ENCODE results near the gene PAPOLB.
A peak's percentile ranks its signal among the peaks of the same experiment; 100 is the strongest.
"Not testable (repeated sequence)": the region's sequence is repeated elsewhere in the genome, so short reads cannot be mapped to it uniquely, and the experiment has no call there.

The PAPOLB gene

GRCh38 chr7:4861673-4862072, at the start of gene PAPOLB:
Gene PAPOLB, minus strand, starts transcription at chr7:4862030. Its CDS starts 220 bp downstream, at chr7:4861810.
- peak; percentile 70 for DNase-seq

DNA sequence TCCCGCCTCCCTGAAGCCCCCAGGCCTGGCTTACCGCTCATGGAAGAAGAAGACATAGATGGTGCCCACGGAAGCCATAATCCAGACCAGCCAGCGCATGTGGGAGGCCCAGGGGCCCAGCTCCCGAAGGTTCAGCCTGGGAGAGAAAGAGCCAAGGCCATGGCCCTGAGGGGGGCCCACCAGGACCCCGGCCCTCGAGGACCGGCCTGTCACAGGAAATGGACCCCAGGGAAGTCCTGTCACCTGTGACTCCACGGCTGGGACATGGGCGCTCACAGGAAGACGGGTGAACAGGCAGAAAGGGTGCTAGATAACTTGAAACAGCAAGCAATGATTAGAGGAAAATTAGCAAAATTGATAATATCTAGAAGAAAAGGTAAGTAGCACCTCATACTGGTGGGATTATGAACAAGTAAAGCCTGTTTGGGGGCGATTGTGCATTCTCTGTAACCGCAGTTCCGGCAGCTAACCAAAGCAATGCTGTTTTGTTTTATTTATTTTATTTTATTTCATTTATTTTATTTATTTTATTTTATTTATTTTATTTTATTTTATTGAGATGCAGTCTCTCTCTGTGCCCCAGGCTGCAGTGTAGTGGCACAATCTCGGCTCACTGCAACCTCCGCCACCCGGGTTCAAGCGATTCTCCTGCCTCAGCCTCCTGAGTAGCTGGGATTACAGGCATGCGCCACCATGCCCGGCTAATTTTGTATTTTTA, 49.4 kb upstream of the PAPOLB start:
- no peak for DNase-seq

GRCh38 chr7:4906682-4907081, 44.9 kb upstream of the PAPOLB start:
- no peak for DNase-seq

DNA sequence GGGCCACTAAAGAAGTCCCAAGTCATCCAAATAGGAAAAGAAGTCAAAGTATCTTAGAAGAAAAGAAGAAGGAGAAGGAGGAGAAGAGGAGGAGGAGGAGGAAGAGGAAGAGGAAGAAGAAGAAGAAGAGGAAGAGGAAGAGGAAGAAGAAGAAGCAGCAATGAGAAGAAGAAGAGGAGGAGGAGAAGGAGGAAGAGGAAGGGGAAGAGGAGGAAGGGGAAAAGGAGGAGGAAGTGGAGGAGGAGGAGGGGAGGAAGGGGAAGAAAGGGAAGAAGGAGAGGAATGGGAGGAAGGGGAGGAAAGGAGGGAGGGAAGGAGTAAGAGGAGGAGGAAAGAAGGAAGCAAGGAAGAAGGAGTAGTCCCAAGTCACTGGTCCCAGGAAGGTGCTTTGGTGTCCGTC, 43.3 kb upstream of the PAPOLB start:
- no peak for DNase-seq

- DNase-seq = no peak
These were observed 42.5 kb upstream of the PAPOLB start for GRCh38 chr7:4904346-4904745.

DNA sequence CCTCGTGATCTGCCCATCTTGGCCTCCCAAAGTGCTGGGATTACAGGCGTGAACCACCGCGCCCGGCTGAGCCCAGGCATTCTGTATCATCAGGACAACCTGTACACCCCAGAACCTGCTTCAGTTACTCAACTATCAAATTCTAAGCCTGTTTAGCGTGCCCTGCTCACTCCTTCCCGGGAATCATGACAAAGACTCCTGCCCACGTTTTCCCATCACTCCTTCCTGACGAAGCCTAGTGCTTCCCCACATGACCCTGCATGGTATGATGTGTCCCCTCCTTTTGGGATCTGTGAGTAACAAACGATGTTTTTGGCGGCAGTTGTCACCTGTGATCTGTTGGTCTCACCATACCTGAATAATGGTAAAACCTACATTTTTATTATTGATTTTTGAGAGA, 33.9 kb upstream of the PAPOLB start:
- DNase-seq = no peak

DNA sequence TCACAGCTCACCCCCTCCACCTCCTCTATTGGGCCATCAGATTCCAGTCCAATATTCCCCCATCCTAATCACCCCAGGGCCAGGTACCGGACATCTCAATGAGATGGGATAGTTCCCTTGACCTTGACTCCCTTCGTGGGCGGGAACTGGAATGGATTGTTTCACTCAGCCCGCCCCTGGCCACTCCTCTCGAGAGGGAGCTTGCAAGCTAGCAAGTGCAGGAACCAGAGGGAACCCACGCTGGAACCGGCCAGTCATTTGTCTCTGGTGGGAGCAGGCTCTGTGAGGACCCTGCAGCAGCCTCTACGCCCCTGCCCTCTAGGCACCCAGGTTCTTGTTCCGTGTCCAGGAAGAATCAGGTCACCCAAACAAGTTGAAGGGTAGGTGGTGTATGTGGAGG, 32.7 kb upstream of the PAPOLB start:
- no peak for DNase-seq

DNA sequence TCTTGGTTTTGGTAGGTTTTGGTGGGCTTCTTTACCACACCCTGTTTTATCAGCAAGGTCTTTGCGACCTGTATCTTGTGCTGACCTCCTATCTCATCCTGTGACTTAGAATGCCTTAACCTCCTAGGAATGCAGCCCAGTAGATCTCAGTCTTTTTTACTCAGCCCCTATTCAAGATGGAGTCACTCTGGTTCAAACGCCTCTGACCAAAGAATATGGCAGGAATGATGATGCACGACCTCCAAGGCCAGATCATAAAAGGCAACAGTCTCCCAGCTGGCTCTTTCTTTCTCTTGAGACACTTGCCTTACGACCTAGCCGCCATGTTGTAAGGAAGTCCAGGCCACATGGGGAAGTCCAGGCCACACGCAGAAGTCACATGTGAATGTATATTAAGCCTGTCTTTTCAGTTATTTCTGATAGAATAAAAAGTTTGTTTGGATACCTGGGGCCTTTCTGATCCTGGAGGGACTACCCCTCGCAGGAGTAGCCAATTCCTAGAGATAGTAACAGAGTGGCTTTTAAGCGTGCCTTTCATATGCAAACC, 32.2 kb upstream of the PAPOLB start:
- no peak for DNase-seq

DNA sequence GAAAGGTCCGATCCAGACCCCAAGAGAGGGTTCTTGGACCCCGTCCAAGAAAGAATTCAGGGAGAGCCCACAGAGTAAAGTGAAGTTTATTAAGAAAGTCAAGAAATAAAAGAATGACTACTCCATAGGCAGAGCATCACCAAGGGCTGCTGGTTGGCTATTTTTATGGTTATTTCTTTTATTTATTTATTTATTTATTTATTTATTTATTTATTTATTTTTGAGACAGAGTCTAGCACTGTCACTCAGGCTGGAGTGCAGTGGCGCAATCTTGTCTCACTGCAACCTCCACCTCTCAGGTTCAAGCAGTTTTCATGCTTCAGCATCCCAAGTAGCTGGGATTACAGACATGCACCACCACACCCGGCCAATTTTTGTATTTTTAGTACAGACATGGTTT, 31.4 kb upstream of the PAPOLB start:
- not testable (repeated sequence) for DNase-seq

DNA sequence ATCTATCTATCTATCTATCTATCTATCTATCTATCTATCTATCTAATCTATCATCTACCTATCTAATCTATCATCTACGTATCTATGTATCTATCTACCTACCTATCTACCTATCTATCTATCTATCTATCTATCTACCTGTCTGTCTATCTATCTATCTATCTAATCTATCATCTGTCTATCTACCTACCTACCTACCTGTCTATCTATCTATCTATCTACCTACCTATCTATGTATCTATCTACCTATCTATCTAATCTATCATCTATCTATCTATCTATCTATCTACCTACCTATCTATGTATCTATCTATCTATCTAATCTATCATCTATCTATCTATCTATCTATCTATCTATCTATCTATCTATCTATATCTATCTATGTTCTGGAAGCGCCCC, 29.7 kb upstream of the PAPOLB start:
- not testable (repeated sequence) for DNase-seq

DNA sequence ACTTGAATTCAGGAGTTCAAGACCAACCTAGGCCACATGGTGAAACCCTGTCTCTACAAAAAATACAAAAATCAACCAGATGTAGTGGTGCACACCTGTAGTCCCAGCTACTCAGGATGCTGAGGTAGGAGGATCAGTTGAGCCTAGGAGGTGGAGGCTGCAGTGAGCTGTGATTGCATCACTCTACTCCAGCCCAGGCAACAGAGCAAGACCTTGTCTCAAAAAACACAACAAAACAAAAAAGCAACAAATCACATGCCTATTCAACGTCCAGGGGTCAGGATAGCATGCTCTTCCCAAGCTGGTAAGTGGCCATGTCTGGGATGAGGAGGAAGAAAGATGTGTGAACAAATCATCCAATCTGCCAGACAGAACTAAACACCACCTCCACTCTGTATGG, 27.9 kb upstream of the PAPOLB start:
- no peak for DNase-seq

DNA sequence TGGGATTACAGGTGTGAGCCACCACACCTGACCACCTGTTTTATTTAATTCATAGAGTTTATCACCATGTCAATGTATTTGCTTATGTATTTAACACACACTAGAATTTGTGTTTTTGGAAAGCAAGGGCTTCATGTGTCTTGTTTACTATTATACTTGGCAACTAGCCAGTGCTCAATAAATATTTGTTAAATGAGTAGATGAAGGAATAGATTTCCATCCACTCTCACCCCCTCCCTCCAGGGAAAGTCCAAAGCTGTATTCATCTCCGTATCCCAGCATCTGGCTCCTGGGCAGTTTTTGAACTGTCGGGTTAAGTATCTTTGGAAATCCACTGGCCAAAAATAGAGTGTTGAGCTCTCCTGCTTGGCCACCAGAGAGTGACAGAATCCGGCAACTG, 26.3 kb upstream of the PAPOLB start:
- no peak for DNase-seq

DNA sequence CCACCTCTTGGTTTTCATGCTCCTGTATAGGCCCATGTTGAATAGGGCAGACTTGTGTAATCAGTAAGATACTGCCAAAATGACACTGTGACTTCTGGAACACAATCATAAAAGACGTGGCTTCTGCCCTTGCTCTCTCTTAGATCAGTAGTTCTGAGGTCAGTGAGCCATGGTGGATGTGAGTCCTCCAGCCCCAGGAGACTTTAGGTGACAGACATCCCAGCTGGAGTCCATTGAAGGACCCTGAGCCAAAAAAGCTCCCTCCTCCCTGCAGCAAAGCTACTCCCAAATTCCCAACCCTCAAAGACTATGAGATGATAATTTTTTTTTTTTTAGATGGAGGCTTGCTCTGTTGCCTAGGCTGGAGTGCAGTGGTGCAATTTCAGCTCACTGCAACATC, 24.8 kb upstream of the PAPOLB start:
- DNase-seq = no peak

GRCh38 chr7:4885317-4885807, 23.5 kb upstream of the PAPOLB start:
- DNase-seq = no peak

DNA sequence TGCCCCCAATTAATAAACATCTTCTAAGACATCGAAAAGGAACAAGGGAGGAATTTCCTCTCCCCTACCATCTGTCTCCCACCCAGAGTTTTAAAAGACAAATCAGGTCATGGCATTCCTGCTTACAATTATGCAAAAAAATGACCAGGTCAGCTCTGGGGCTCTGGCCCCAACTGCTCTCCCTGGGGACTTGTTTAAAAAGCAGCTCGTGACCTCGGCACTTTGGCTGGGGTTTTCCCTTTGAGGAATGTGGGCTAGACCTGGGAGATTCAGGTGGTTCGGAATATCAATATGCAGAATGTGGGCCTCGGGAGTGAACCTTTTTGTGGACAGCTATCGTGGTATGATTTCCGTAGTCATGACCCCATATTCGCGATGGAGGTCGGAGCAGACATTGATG, 22.3 kb upstream of the PAPOLB start:
- DNase-seq = no peak

DNA sequence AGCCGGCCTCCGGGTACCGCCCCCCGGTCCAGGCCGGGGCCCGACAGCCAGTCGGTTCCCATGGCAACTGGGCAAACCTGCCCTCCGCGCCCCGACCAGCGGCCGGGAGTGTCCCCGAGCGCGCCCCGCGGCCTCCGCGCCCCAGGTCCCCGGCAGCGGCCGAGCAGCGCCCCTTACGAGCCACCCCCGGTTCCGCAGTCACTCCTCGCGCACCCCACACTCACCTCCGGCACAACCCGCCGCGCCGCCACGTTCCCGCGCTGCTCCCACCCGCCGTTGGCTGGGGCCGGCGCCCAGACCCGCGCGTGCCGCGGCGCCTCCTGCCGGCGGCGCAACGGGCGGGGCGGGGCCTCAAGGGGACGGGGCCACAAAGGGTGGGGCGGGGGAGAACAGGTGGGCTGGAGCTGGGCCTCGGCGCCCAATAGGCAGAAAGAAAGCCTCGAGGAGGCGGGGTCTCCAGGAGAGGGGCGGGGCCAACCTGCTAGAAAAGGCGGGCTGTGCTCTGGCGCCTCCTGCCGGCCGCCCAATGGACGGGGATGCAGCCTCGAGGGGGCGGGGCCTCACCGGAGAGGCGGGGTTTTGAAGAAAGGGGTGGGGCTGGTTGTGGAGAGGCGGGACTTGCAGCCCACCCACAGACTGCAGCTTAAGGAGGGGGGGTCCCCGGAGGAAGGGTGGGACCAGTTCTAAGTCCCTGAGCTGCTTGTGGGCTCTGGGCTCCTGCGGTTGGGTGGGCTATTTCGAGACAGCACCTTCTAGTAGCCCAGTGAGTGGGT, 21.7 kb upstream of the PAPOLB start, which contains the start of gene RADIL:
Gene RADIL (minus strand): TSS at position 345 of the 773 bp plus-strand sequence. CDS start 5,577 bp downstream, outside the sequence.
- peak; percentile 94 for DNase-seq

- DNase-seq = no peak
These were observed 21.2 kb upstream of the PAPOLB start for GRCh38 chr7:4883033-4883371.

DNA sequence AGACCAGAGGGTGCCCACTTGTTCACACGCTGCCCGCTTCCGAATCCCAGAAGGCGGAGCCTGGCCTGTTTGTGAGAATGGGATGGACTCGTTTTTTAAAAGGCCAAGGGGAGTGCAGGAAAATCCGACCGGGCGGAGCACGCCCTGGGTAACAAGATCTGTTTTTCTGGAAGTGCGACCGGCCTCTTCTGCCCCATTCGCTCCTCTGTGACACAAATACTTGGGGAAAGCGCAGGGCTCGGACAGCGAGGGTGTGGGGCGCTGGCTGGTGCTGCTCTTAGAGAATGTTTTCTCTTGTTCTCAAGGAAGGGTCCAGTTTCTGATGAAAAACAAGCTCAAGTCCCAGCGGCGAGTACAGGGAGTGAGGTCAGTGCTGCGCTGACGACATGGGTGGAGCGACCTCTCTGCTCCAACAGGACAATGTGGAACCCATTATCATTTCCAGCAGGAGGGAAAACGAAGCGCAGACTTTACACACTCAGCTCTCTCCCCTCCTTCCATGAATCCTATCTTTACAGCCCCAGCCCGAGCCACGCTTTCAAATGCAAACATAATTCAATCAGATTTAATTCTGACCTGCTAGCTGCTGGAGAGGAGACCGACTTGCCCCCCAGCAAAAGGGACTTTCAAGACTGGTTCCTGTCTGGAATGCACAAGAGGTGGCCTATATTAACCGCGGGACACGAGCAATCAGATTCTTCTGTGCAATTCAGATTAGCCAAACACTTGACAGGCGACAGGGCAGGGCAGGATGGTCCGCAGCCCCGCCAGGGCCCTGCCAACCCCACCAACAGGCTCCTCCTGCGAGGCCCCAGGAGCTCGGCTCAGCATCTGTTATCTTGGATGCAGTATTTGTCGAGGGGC, 20.6 kb upstream of the PAPOLB start:
- DNase-seq = peak; percentile 63

GRCh38 chr7:4880218-4880617, 18.4 kb upstream of the PAPOLB start:
- no peak for DNase-seq

DNA sequence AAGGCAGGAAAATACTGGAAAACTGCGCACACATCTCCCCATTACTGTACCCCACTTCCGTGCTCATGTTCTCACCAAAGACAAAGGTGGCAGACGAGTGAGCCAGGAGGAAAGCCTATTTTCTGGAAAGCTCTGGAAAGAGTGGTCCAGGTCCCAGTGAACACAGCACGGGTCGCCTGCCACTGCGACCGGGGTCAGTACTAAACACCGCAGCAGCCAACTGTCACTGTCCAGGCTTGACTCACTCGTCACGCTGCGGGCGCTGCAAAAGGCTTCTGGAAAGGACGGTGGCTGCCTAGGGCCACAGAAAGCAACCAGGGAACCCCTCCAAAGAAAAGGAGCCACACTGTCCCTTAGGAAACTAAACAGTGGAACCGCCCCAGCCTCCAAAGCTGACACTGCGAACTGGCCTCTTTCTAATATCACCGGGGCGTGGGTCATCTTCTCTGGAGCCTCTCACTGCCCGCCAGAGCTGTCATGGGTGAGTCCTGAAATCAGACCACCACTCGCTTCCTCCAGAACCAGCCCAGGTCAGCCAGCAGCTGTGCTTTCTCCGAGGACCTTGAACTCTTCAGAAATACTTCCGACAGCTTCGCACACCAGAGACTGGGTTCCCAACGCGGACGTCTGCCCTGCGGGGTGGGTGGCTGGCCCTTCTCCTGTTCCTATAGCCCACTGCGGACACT, 17.7 kb upstream of the PAPOLB start:
- no peak for DNase-seq

DNA sequence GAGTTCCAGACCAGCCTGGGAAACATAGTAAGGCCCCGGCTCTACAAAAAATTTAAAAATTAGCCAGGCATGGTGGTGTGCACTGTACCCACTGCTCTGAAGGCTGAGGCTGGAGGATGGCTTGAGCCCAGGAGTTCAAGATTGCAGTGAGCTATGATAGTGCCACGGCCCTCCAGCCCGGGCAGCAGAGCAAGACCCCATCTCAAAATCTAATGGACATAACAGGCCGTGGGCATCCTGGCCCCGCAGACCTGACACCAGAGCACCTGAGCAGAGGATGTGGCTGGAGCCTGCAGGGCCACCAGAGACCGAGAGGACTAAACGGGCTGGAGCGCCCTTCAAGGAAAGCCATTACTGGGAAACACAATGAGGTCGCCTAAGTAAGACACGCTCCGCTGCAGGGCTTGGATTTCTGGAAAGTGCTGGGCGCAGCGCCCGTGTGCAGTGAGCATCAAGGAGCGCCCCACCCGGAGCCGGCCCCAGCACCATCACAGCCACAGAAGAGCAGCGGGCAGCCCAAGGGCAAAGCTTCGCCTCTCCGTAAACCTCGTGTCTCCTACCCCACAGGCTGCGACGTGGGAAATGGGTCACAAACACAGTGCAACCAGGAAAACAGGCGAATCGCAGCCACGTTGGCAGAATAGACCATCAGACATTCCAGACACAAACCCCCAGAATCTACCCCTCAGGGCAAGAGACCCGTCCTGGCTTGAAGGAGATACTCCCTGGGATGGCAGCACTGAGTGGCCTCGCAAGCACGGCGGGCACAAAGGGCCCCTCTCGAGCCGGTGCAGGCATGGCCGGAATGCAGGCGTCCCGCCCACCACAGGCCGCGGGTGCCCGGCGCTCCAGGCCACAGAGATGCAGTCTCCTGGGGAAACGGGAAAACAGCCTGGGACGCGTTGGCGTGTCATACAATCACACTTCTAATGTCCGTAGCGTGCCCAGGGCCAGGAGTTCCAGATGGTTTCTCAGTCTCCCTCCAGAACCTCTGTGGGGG, 16.8 kb upstream of the PAPOLB start:
- no peak for DNase-seq

Measured in activated CD8-positive, alpha-beta memory T cell treated with anti-CD3 and anti-CD28 coated beads for 24 hours (primary cell).